GM12874 (cell line): Measurements from ENCODE around the gene DESI1.

ENCODE experiments used
- CTCF ChIP-seq: IDR thresholded peaks from 2 replicates; pipeline ENCODE4 v1.5.1; 2011; ENCODE audit warnings: low read depth, mild to moderate bottlenecking, control low read depth, low read length, moderate library complexity; ENCODE audit not compliant: insufficient read depth

Gene DESI1

GRCh38 chr22:41659941-41660340 lies 39.1 kb upstream of the DESI1 start:
- no peak for TF ChIP-seq CTCF

- TF ChIP-seq CTCF = no peak
Observed at GRCh38 chr22:41658869-41659268, 38.0 kb upstream of the DESI1 start.

- no peak for TF ChIP-seq CTCF
Observed at GRCh38 chr22:41657709-41658108, 36.9 kb upstream of the DESI1 start.

- TF ChIP-seq CTCF = no peak
Observed at GRCh38 chr22:41656556-41656955, 35.7 kb upstream of the DESI1 start.

- no peak for TF ChIP-seq CTCF
Observed at GRCh38 chr22:41654322-41654721, 33.5 kb upstream of the DESI1 start.

- TF ChIP-seq CTCF = no peak
Observed at GRCh38 chr22:41650821-41651220, 30.0 kb upstream of the DESI1 start.

- no peak for TF ChIP-seq CTCF
Observed at GRCh38 chr22:41650229-41650628, 29.4 kb upstream of the DESI1 start.

- no peak for TF ChIP-seq CTCF
Observed at GRCh38 chr22:41648432-41648831, 27.6 kb upstream of the DESI1 start.
